Measurements from ENCODE around the gene ATRAID. TPM values are rescaled to one million over a fixed set of nuclear protein-coding genes. Genes with fewer than 3 reads are reported as not detected.

Gene ATRAID, protein sequence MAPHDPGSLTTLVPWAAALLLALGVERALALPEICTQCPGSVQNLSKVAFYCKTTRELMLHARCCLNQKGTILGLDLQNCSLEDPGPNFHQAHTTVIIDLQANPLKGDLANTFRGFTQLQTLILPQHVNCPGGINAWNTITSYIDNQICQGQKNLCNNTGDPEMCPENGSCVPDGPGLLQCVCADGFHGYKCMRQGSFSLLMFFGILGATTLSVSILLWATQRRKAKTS
- 183 and 253 TPM in 2 replicates for total RNA-seq (ENCODE audit: low replicate concordance)

GRCh38 chr2:27211943-27212625 lies at the start of gene ATRAID, which contains the start of gene SLC5A6:
Gene ATRAID, plus strand, starts transcription at chr2:27212041. Its CDS starts 328 bp downstream, at chr2:27212369.
Gene SLC5A6, minus strand, starts transcription at chr2:27212268. Its CDS starts 4,618 bp downstream, at chr2:27207650.

GRCh38 chr2:27217173-27218121 lies 5.6 kb downstream of the ATRAID start, which contains the start of gene CAD:
Gene CAD, plus strand, starts transcription at chr2:27217369. Its CDS starts 183 bp downstream, at chr2:27217552.

GRCh38 chr2:27262379-27263286 lies 50.8 kb downstream of the ATRAID start, which contains the start of gene SLC30A3:
Gene SLC30A3, minus strand, starts transcription at chr2:27263047. Its CDS starts 141 bp downstream, at chr2:27262906.

Other genes with a start within 250 kb of the ATRAID start
- 3.2 and 7.8 TPM in 2 replicates for gene MAPRE3, start 241.4 kb upstream of the ATRAID start, total RNA-seq (ENCODE audit: low replicate concordance)
- 25.3 and 33.9 TPM in 2 replicates for gene TMEM214, start 179.1 kb upstream of the ATRAID start, total RNA-seq (ENCODE audit: low replicate concordance)
- 14.3 and 25.0 TPM in 2 replicates for gene AGBL5, start 160.4 kb upstream of the ATRAID start, total RNA-seq (ENCODE audit: low replicate concordance)
- gene OST4, start 140.4 kb upstream of the ATRAID start, total RNA-seq (ENCODE audit: low replicate concordance) = 710 and 956 TPM in 2 replicates
- 213 and 319 TPM in 2 replicates for gene EMILIN1, start 133.4 kb upstream of the ATRAID start, total RNA-seq (ENCODE audit: low replicate concordance)
- 0.53 and 1.9 TPM in 2 replicates for gene KHK, start 125.3 kb upstream of the ATRAID start, total RNA-seq (ENCODE audit: low replicate concordance)
- gene CGREF1, start 92.9 kb upstream of the ATRAID start, total RNA-seq (ENCODE audit: low replicate concordance) = 4.9 and 15.8 TPM in 2 replicates
- 0.08 TPM in 1 of 2 replicates, not detected in the other for gene ABHD1, start 88.2 kb upstream of the ATRAID start, total RNA-seq (ENCODE audit: low replicate concordance)
- gene PREB, start 77.4 kb upstream of the ATRAID start, total RNA-seq (ENCODE audit: low replicate concordance) = 55.5 and 206 TPM in 2 replicates
- not detected in 2 replicates for gene PRR30, start 72.6 kb upstream of the ATRAID start, total RNA-seq (ENCODE audit: low replicate concordance)
- gene TCF23, start 63.0 kb upstream of the ATRAID start, total RNA-seq (ENCODE audit: low replicate concordance) = 0.82 TPM in 1 of 2 replicates, not detected in the other
- 8.3 and 17.7 TPM in 2 replicates for gene SLC5A6, start 227 bp downstream of the ATRAID start, total RNA-seq (ENCODE audit: low replicate concordance)
- gene CAD, start 5.3 kb downstream of the ATRAID start, total RNA-seq (ENCODE audit: low replicate concordance) = 26.1 and 35.8 TPM in 2 replicates
- gene SLC30A3, start 51.0 kb downstream of the ATRAID start, total RNA-seq (ENCODE audit: low replicate concordance) = 0.38 TPM in 1 of 2 replicates, not detected in the other
- gene DNAJC5G, start 63.4 kb downstream of the ATRAID start, total RNA-seq (ENCODE audit: low replicate concordance) = not detected in 2 replicates
- not detected in 2 replicates for gene TRIM54, start 70.4 kb downstream of the ATRAID start, total RNA-seq (ENCODE audit: low replicate concordance)
- gene UCN, start 96.4 kb downstream of the ATRAID start, total RNA-seq (ENCODE audit: low replicate concordance) = 0.30 TPM in 1 of 2 replicates, not detected in the other
- gene MPV17, start 111.1 kb downstream of the ATRAID start, total RNA-seq (ENCODE audit: low replicate concordance) = 48.7 and 76.6 TPM in 2 replicates
- 13.1 and 19.6 TPM in 2 replicates for gene GTF3C2, start 144.7 kb downstream of the ATRAID start, total RNA-seq (ENCODE audit: low replicate concordance)
- gene EIF2B4, start 158.3 kb downstream of the ATRAID start, total RNA-seq (ENCODE audit: low replicate concordance) = 29.5 and 51.1 TPM in 2 replicates
- 100 and 134 TPM in 2 replicates for gene SNX17, start 158.6 kb downstream of the ATRAID start, total RNA-seq (ENCODE audit: low replicate concordance)
- 5.4 and 7.9 TPM in 2 replicates for gene ZNF513, start 168.7 kb downstream of the ATRAID start, total RNA-seq (ENCODE audit: low replicate concordance)
- 93.1 and 102 TPM in 2 replicates for gene PPM1G, start 197.6 kb downstream of the ATRAID start, total RNA-seq (ENCODE audit: low replicate concordance)
- 106 TPM in 2 replicates for gene NRBP1, start 216.6 kb downstream of the ATRAID start, total RNA-seq (ENCODE audit: low replicate concordance)
- not detected in 2 replicates for gene KRTCAP3, start 230.3 kb downstream of the ATRAID start, total RNA-seq (ENCODE audit: low replicate concordance)